ENCODE data around the gene SASH1.

Gene SASH1

DNA sequence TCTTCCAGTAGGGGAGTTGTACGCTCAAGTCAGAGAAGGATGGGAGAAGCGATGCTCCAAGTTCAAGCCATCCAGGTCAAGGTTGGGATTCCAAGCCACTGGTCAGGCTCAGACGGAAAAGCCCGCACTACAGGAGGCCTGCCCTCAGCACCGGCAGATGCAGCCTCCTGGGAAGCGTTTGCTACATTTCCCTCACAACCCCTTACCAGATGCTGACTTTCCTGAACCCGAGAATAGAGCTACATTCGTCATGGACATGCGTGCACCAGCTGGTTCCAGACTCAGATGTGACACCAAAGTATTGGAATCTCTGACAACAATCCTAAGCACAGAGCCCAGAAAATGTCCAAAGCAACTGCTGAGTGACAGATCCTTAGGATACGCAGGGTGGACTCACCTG, 174.8 kb downstream of the SASH1 start:
- TF ChIP-seq CTCF (IDR thresholded peaks at IDR 0.05; ENCODE audit: insufficient read depth, low read depth, low read length, missing control alignments): no peak
- H3K4me3 ChIP-seq (ENCODE audit: low read length): no peak overlapping the region

DNA sequence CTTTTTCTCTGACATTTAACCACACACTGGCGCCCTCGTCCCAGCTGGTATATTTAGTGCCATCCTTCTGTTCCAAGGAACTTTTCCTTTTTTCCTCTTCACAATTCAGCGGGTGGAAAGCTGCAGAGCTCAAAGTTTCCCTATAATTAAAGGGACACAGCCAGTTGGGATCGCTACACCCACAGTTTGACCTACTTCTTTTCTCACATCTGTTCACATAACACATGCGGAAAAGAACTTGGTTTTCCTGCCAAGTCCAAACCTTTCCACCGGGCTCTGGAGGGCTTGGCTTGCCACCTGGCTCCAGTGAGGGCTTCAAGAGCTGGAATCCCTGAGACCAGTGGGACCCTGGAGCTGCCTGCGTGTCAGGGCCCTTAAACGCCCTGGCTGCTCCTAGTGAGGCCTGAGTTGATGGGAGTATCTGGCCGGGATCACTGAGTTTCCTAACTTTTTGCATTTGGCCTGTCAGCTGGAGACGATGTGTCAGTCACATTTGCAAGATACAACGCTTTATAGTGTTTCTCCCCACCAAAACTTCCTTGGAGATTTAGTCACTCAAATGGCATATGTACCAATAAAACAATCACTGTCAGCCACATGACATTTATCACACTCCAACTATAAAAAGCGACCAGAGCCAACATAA, 176.0 kb downstream of the SASH1 start:
- no peak for DNase-seq (ENCODE audit: low read depth)
- H3K4me3 ChIP-seq (ENCODE audit: low read length): no peak overlapping the region
- no peak for TF ChIP-seq CTCF (IDR thresholded peaks at IDR 0.05; ENCODE audit: insufficient read depth, low read depth, low read length, missing control alignments)

More for the DNA sequence above, 174.8 kb downstream of the SASH1 start:
- DNase-seq (ENCODE audit: low read depth): no peak

- DNase-seq (ENCODE audit: low read depth): no peak
- no peak overlapping the region for H3K4me3 ChIP-seq (ENCODE audit: low read length)
- TF ChIP-seq CTCF (IDR thresholded peaks at IDR 0.05; ENCODE audit: insufficient read depth, low read depth, low read length, missing control alignments): no peak
Measured at GRCh38 chr6:148520109-148520841, 177.6 kb downstream of the SASH1 start.

DNA sequence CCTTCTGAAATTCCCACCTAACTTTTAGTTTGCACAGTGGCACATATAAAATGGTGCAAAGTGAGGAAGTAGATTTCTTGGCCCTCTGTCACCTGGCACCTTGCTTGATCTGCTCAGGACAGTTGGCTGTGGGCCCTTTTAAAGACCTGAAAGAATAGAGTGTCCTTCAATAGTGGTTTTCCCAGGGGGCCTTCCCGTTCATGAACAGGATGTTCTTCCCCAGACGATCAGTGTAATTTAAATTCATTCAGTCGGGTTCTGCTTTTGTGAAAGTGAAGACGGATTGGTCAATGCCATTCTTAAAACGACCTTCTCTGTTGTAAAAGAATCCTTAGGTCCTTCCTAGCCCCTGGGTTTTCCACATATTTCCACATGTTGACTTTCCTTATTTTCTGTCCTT, 178.5 kb downstream of the SASH1 start:
- H3K4me3 ChIP-seq (ENCODE audit: low read length): no peak overlapping the region
- TF ChIP-seq CTCF (IDR thresholded peaks at IDR 0.05; ENCODE audit: insufficient read depth, low read depth, low read length, missing control alignments): no peak
- no peak for DNase-seq (ENCODE audit: low read depth)

DNA sequence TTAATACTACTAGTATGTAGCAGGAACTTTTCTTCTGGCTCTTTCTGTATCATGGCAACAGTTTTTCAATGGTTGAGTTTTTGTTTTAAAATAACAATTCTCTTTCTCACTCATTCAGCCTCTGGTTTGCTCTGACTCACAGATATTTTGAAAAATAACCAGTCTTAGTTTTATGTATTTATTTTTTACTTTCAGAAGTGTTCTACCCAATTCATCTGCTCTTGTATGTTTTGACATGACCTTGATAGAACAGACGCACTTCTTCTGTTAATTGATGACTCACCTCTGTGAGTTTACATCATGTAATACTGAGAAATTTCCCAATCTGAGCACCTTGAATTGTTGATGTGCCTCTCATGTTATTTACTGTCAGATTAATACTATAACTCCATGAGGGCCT, 178.9 kb downstream of the SASH1 start:
- peak; percentile 68 for DNase-seq (ENCODE audit: low read depth)
- no peak for TF ChIP-seq CTCF (IDR thresholded peaks at IDR 0.05; ENCODE audit: insufficient read depth, low read depth, low read length, missing control alignments)
- H3K4me3 ChIP-seq (ENCODE audit: low read length): no peak overlapping the region

- peak; percentile 50 for DNase-seq (ENCODE audit: low read depth)
- no peak overlapping the region for H3K4me3 ChIP-seq (ENCODE audit: low read length)
- no peak for TF ChIP-seq CTCF (IDR thresholded peaks at IDR 0.05; ENCODE audit: insufficient read depth, low read depth, low read length, missing control alignments)
Measured at GRCh38 chr6:148523048-148523447, 180.4 kb downstream of the SASH1 start.
